ENCODE data around the gene IPO8. TPM values are rescaled to one million over a fixed set of nuclear protein-coding genes. Genes with fewer than 3 reads are reported as not detected.

Gene IPO8
- total and polyA plus RNA-seq, 2 donors (not counting 3 experiments of a cell fraction or from before 2014, with no cell fraction given) = 7.2 to 52.5 TPM

DNA sequence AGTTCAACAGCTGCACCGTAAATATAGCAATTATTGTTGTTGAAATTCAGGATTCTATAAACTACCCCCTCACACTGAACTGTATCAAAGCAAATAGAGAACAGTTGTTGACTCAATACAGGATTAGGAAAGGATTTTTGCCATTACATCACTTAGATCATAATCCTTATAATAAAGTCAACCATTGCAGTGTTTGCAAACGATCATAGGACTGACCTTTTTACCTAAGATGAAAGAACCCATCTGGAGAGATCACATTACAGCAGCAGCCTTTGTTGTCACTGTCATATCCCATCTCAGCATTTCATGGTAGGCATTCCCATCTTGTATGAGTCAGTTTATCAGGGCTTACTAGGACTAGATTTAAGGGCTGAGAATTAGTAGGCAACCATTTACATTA is 96.1 kb downstream of the IPO8 start:
- CTCF ChIA-PET = interaction anchor here (1.4 kb wide), 1 partner anchor 11 kb away, joined by 4 read pairs; no protein-coding TSS in a partner anchor
- no peak overlapping the region for H2AFZ ChIP-seq (ENCODE audit: low read depth, low read length)
- intact Hi-C loops (cut with micrococcal nuclease) = no loop called here
- no peak overlapping the region for H3K27ac ChIP-seq (ENCODE audit: insufficient read depth, low read depth, low read length)
- peaks cover 8% of the 10 kb centered on the region for H3K4me1 ChIP-seq (ENCODE audit: control insufficient read depth, extremely low read depth, insufficient read depth, low read length)
- H3K4me3 ChIP-seq (replicated peaks in 1 of 3; ENCODE audit: insufficient read depth in 1 of 3, low read depth in 1 of 3, low read length in 3 of 3) = no peak overlapping the region
- H4K20me1 ChIP-seq (replicated peaks; ENCODE audit: control insufficient read depth, extremely low read depth, insufficient read depth, low read length) = no peaks in the 10 kb centered on the region
- peak; percentile 76 for FAIRE-seq
- no peak for TF ChIP-seq GATA2 (IDR thresholded peaks at IDR 0.05; ENCODE audit: insufficient read depth, insufficient read length, low read depth, low read length)
- TF ChIP-seq POLR2AphosphoS5 (IDR thresholded peaks at IDR 0.05; ENCODE audit: insufficient read depth, low read depth, low read length) = no peak
- TF ChIP-seq, protein P1, sequence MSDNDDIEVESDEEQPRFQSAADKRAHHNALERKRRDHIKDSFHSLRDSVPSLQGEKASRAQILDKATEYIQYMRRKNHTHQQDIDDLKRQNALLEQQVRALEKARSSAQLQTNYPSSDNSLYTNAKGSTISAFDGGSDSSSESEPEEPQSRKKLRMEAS (IDR thresholded peaks at IDR 0.05; ENCODE audit: insufficient read depth, insufficient read length) = no peak
- no peak for TF ChIP-seq POLR2A (IDR thresholded peaks at IDR 0.05; ENCODE audit: low read depth, low read length)
- TF ChIP-seq, protein P2, sequence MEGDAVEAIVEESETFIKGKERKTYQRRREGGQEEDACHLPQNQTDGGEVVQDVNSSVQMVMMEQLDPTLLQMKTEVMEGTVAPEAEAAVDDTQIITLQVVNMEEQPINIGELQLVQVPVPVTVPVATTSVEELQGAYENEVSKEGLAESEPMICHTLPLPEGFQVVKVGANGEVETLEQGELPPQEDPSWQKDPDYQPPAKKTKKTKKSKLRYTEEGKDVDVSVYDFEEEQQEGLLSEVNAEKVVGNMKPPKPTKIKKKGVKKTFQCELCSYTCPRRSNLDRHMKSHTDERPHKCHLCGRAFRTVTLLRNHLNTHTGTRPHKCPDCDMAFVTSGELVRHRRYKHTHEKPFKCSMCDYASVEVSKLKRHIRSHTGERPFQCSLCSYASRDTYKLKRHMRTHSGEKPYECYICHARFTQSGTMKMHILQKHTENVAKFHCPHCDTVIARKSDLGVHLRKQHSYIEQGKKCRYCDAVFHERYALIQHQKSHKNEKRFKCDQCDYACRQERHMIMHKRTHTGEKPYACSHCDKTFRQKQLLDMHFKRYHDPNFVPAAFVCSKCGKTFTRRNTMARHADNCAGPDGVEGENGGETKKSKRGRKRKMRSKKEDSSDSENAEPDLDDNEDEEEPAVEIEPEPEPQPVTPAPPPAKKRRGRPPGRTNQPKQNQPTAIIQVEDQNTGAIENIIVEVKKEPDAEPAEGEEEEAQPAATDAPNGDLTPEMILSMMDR (IDR thresholded peaks at IDR 0.05; ENCODE audit: extremely low read depth in 1 of 2, insufficient read depth in 1 of 2, low read depth in 1 of 2, low read length in 2 of 2) = no peak
- TF ChIP-seq FOS (IDR thresholded peaks at IDR 0.05; ENCODE audit: borderline replicate concordance, insufficient read depth, low read length) = no peak
- no peak for TF ChIP-seq EZH2 (IDR thresholded peaks at IDR 0.05; ENCODE audit: borderline replicate concordance, low read depth, low read length, severe bottlenecking)
- TF ChIP-seq MYC (IDR thresholded peaks at IDR 0.05; ENCODE audit: low read depth, low read length) = no peak
- no peak for TF ChIP-seq JUN (IDR thresholded peaks at IDR 0.05; ENCODE audit: borderline replicate concordance, insufficient read depth, insufficient read length, low read depth)
- H3K9me3 ChIP-seq (replicated peaks; ENCODE audit: control insufficient read depth, insufficient read depth, low read length) = no peaks in the 10 kb centered on the region
- no TSS peak for BruUV-seq (replicated peaks)
- H3K36me3 ChIP-seq (ENCODE audit: control insufficient read depth in 2 of 2, extremely low read depth in 1 of 2, insufficient read depth in 2 of 2, low read length in 2 of 2) = no peaks in the 10 kb centered on the region
- peak; percentile 52 for DNase-seq (ENCODE audit: low read depth, low spot score)
- H3K79me2 ChIP-seq (ENCODE audit: control insufficient read depth, insufficient read depth, low read length) = no peaks in the 10 kb centered on the region
- no peak overlapping the region for H3K9ac ChIP-seq (replicated peaks; ENCODE audit: extremely low read depth, insufficient read depth, low read length)
- POLR2A ChIA-PET = no interaction called here
- H3K27me3 ChIP-seq (ENCODE audit: control insufficient read depth in 2 of 2, insufficient read depth in 2 of 2, low read length in 2 of 2) = no peaks in the 10 kb centered on the region
- H3K9me1 ChIP-seq (replicated peaks; ENCODE audit: control insufficient read depth, extremely low read depth, insufficient read depth, low read length) = no peaks in the 10 kb centered on the region
- H3K4me2 ChIP-seq (ENCODE audit: insufficient read depth, low read length) = no peak overlapping the region
- dilution Hi-C loops (cut with MboI; ENCODE audit: extremely low pct_ligation_motif_present, low sequenced_read_pairs) = no loop called here
